A549 (cell line): ENCODE measurements around the gene SIK3. TPM values are rescaled to one million over a fixed set of nuclear protein-coding genes. Genes with fewer than 3 reads are reported as not detected.

Source experiments
- ATAC-seq, 2 experiments: fragments of 200-7000 bp in 1 of 2; fragments of >200 bp in 1 of 2; cut with Nextera tagmentation in 1 of 2; cut with Tn5 transposase in 1 of 2; 3 replicates each; pipeline versions ENCODE4 v1.8.0 to v1.9.1; 2018 to 2020; ENCODE audit warnings: mild to moderate bottlenecking in 1 of 2, moderate library complexity in 1 of 2
- CTCF ChIA-PET: fragments of 300-600 bp; sonication (Branson Sonifier 250); formaldehyde crosslinking; extraction: SDS; loops from one replicate; lab custom pipeline; 2021; ENCODE audit warnings: antibody characterized with exemption, inconsistent platforms; lab: Yijun Ruan, JAX
- POLR2A ChIA-PET: fragments of 350-600 bp; formaldehyde crosslinking; extraction: SDS; loops from one replicate; lab custom pipeline; 2021; ENCODE audit warnings: antibody characterized with exemption, inconsistent platforms; lab: Yijun Ruan, JAX
- DNase-seq, 2 experiments: peaks; one replicate each; pipeline versions ENCODE4 v3.0.0 to v3.0.0-alpha.2; 2011 to 2016; ENCODE audit warnings: low read depth in 1 of 2, low spot score in 1 of 2
- FAIRE-seq: peaks from 2 replicates; lab custom pipeline; 2011; peaks lifted over from hg19 to GRCh38; lab: Jason Lieb, UNC
- H3K27ac ChIP-seq, 2 experiments: fragments of >200 bp; sonication (Bioruptor Twin); formaldehyde crosslinking; 3 replicates each; pipeline ENCODE4 v1.5.1; 2016 to 2017
- H3K4me1 ChIP-seq: fragments of >200 bp; sonication (Bioruptor Twin); formaldehyde crosslinking; 3 replicates; pipeline ENCODE4 v1.6.1; 2016
- H3K4me2 ChIP-seq: fragments of >200 bp; sonication (Bioruptor Twin); formaldehyde crosslinking; 3 replicates; pipeline ENCODE4 v1.6.1; 2016
- H3K4me3 ChIP-seq: fragments of >200 bp; sonication (Bioruptor Twin); formaldehyde crosslinking; 3 replicates; pipeline ENCODE4 v1.5.1; 2016
- H3K9me3 ChIP-seq: fragments of >200 bp; sonication (Bioruptor Twin); formaldehyde crosslinking; 3 replicates; pipeline ENCODE4 v1.6.1; 2016
- CEBPB ChIP-seq, 2 experiments: fragments of >200 bp in 1 of 2; sonication (Bioruptor Twin) in 1 of 2; formaldehyde crosslinking in 1 of 2; IDR thresholded peaks; 2 replicates each; pipeline ENCODE4 v1.6.1; 2012 to 2016
- CHD2 ChIP-seq: fragments of 150-350 bp; IDR thresholded peaks from 2 replicates; pipeline ENCODE4 v1.6.1; 2014; ENCODE audit warnings: low read length; ENCODE audit not compliant: partially characterized antibody
- CTCF ChIP-seq: fragments of >200 bp; sonication (Bioruptor Twin); formaldehyde crosslinking; IDR thresholded peaks from 3 replicates; pipeline ENCODE4 v1.5.1; 2016
- E2F6 ChIP-seq: IDR thresholded peaks from 2 replicates; pipeline ENCODE4 v1.6.1; 2012; ENCODE audit warnings: low read depth, borderline replicate concordance
- EP300 ChIP-seq, 2 experiments: fragments of >200 bp; sonication (Bioruptor Twin); formaldehyde crosslinking; IDR thresholded peaks; 2 replicates in 1 of 2; 3 replicates in 1 of 2; pipeline ENCODE4 v1.6.1; 2016 to 2017
- FOSL2 ChIP-seq, 2 experiments: fragments of 450-650 bp in 1 of 2; fragments of >200 bp in 1 of 2; sonication (Bioruptor Twin) in 1 of 2; formaldehyde crosslinking; IDR thresholded peaks; 2 replicates each; pipeline versions ENCODE4 v1.5.0 to v1.6.1; 2016 to 2020; ENCODE audit warnings: mild to moderate bottlenecking in 1 of 2, moderate library complexity in 1 of 2
- HDAC2 ChIP-seq: fragments of 200-600 bp; sonication (generic); IDR thresholded peaks from 2 replicates; pipeline ENCODE4 v1.6.1; 2016
- POLR2AphosphoS2 ChIP-seq: conservative IDR thresholded peaks from 2 replicates; pipeline ENCODE4 v1.6.1; 2012; ENCODE audit warnings: low read length, improper control_type of control experiment, inconsistent platforms
- RAD21 ChIP-seq, 2 experiments: fragments of >200 bp in 1 of 2; sonication (Bioruptor Twin) in 1 of 2; formaldehyde crosslinking in 1 of 2; IDR thresholded peaks in 1 of 2; conservative IDR thresholded peaks in 1 of 2; 2 replicates in 1 of 2; 3 replicates in 1 of 2; pipeline ENCODE4 v1.6.1; 2012 to 2018; ENCODE audit warnings: inconsistent platforms in 1 of 2
- REST ChIP-seq: fragments of 200-600 bp; sonication (generic); IDR thresholded peaks from 2 replicates; pipeline ENCODE4 v1.6.1; 2016; ENCODE audit warnings: antibody characterized with exemption, mild to moderate bottlenecking, moderate library complexity
- RFX5 ChIP-seq: fragments of 450-650 bp; IDR thresholded peaks from 2 replicates; pipeline ENCODE4 v1.7.1; 2014; ENCODE audit warnings: antibody characterized with exemption, mild to moderate bottlenecking, moderate library complexity
- SREBF2 ChIP-seq: fragments of 450-650 bp; IDR thresholded peaks from 2 replicates; pipeline ENCODE4 v1.6.1; 2014; ENCODE audit warnings: mild to moderate bottlenecking, moderate library complexity
- whole genome bisulfite sequencing: methylation state at CpG from one replicate; pipeline ENCODE4 v1.1.6; 2017; ENCODE audit errors: missing lambda C conversion rate; 5-methylcytosine and 5-hydroxymethylcytosine counted together
- polyA plus RNA-seq, 4 experiments: library from polyadenylated mRNA; depleted of rRNA in 3 of 4; stranded (reverse); fragments of >200 nt; fragmentation: RNase III in 1 of 4; extraction: RNeasy Plus Mini Kit Qiagen cat#74134 plus additional on column Dnase treatment in 1 of 4; gene quantifications; 2 replicates in 3 of 4; 3 replicates in 1 of 4; pipeline ENCODE4 v1.2.3, GENCODE V29; 2011 to 2017
- TF ChIP-seq, protein P1 (sequence below): fragments of 150-350 bp; IDR thresholded peaks from 2 replicates; pipeline ENCODE4 v1.6.1; 2014; ENCODE audit warnings: low read depth, mild to moderate bottlenecking, low read length
- TF ChIP-seq, protein P2 (sequence below): IDR thresholded peaks from 2 replicates; pipeline ENCODE4 v1.6.1; 2012
- TF ChIP-seq, protein P3 (sequence below): fragments of >200 bp; sonication (Bioruptor Twin); formaldehyde crosslinking; IDR thresholded peaks from 3 replicates; pipeline ENCODE4 v1.6.1; 2016
- TF ChIP-seq, protein P4 (sequence below): fragments of >200 bp; sonication (Bioruptor Twin); formaldehyde crosslinking; IDR thresholded peaks from 2 replicates; pipeline ENCODE4 v1.6.1; 2016

The SIK3 gene
- polyA plus RNA-seq, 2 of the 4 experiments (the other 2 are of a cell fraction), result 8.2 to 9.0 TPM

- ATAC-seq, result peak in 1 of 2 experiments; percentile 28; a peak in 1 of 6 replicates
- no peak for TF ChIP-seq RFX5
- TF ChIP-seq, protein P1, sequence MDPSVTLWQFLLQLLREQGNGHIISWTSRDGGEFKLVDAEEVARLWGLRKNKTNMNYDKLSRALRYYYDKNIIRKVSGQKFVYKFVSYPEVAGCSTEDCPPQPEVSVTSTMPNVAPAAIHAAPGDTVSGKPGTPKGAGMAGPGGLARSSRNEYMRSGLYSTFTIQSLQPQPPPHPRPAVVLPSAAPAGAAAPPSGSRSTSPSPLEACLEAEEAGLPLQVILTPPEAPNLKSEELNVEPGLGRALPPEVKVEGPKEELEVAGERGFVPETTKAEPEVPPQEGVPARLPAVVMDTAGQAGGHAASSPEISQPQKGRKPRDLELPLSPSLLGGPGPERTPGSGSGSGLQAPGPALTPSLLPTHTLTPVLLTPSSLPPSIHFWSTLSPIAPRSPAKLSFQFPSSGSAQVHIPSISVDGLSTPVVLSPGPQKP, result no peak
- no peak overlapping the region for H3K27ac ChIP-seq
- WGBS, result 81% methylated on average over 3 of the region's 3 CpGs
- ChIA-PET POLR2A (no interaction called here), CTCF (no interaction called here)
- H3K4me3 ChIP-seq, result no peak overlapping the region
- H3K9me3 ChIP-seq, result no peaks in the 10 kb centered on the region
- H3K4me1 ChIP-seq, result peaks cover 31% of the 10 kb centered on the region
- no peak for FAIRE-seq
- DNase-seq, result no peak
- H3K4me2 ChIP-seq, result no peak overlapping the region
Measured at GRCh38 chr11:117087446-117087845, 10.8 kb downstream of the SIK3 start.

GRCh38 chr11:117084992-117085391, 13.2 kb downstream of the SIK3 start:
- H3K9me3 ChIP-seq, result no peaks in the 10 kb centered on the region
- TF ChIP-seq HDAC2, result no peak
- peak in 1 of 2 experiments; percentile 47; a peak in 2 of 4 replicates for TF ChIP-seq CEBPB (IDR thresholded peaks at IDR 0.05)
- CTCF ChIA-PET, result no interaction called here
- H3K4me3 ChIP-seq, result no peak overlapping the region
- POLR2A ChIA-PET, result no interaction called here
- ATAC-seq (peak in 1 of 2 experiments; percentile 69; a peak in 3 of 6 replicates), FAIRE-seq (no peak), DNase-seq (no peak)
- WGBS, result 75% methylated on average over 4 of the region's 4 CpGs
- H3K27ac ChIP-seq, result peak overlapping the region in 1 of 2 experiments; percentile 61; a peak in 3 of 6 replicates
- H3K4me2 ChIP-seq, result peak overlapping the region; percentile 58
- peaks cover 34% of the 10 kb centered on the region for H3K4me1 ChIP-seq

DNA sequence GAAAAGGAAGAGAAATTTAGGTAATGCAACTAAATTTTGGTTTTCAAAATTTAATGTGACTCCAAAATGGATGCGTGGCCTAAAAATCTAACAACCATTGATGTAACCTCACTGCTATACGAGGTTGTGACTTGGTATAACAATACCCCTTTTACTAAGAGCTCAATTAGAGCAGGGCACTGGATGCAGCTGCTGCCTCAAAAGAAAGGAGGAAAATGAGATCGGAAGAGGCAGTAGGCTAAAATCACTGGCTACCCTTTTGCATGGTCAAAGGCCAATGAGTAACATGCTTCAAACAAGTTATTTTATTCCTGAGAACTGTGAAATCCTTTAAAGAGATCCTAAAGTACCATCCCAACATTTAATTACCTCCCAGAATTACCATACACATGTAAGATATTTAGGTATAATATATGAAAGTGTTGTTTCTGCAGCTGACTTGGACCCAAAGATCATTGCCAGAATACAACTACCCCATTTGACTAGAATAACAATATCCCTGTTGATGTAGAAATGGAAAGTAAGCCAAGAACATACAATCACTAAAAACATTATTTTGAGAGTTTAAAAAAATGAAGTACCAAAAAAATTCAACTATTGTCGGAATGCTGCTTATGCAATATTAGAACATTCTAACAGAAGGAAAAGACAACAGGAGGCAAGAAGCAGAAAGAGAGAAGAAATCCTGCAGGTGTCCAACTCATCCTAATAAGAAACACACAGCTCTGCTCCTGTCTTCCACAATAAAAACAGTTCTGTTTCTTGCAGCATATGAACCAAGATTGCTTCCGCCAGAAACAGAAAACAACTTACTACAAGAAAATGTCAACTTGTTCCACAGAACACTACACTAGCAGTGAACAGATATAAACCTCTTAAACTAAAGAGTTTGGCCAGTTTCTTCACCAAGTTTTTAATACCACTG, 15.0 kb downstream of the SIK3 start:
- WGBS, result 89% methylated on average over 5 of the region's 5 CpGs
- Histone ChIP-seq H3K4me1 (peaks cover 37% of the 10 kb centered on the region), H3K4me3 (no peak overlapping the region), H3K4me2 (0 out of 3 replicates have a peak overlapping the region, but pooled peaks have one; percentile 12), H3K27ac (no peak overlapping the region), H3K9me3 (no peaks in the 10 kb centered on the region)
- ChIA-PET POLR2A (no interaction called here), CTCF (interaction anchor here (0.5 to 1.4 kb wide), 2 partner anchors 14 to 22 kb away, joined by 3 to 4 read pairs; no protein-coding TSS in a partner anchor)
- ATAC-seq (no peak), DNase-seq (no peak), FAIRE-seq (no peak)
- TF ChIP-seq EP300 (IDR thresholded peaks at IDR 0.05), result no peak
- no peak for TF ChIP-seq CTCF
- no peak for TF ChIP-seq POLR2AphosphoS2
- TF ChIP-seq RAD21 (conservative IDR thresholded peaks at IDR 0.05 in 1 of 2, IDR thresholded peaks at IDR 0.05 in 1 of 2), result no peak
- no peak for TF ChIP-seq SREBF2
- TF ChIP-seq, protein P2, sequence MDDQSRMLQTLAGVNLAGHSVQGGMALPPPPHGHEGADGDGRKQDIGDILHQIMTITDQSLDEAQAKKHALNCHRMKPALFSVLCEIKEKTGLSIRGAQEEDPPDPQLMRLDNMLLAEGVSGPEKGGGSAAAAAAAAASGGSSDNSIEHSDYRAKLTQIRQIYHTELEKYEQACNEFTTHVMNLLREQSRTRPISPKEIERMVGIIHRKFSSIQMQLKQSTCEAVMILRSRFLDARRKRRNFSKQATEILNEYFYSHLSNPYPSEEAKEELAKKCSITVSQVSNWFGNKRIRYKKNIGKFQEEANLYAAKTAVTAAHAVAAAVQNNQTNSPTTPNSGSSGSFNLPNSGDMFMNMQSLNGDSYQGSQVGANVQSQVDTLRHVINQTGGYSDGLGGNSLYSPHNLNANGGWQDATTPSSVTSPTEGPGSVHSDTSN, result no peak
- TF ChIP-seq, protein P3, sequence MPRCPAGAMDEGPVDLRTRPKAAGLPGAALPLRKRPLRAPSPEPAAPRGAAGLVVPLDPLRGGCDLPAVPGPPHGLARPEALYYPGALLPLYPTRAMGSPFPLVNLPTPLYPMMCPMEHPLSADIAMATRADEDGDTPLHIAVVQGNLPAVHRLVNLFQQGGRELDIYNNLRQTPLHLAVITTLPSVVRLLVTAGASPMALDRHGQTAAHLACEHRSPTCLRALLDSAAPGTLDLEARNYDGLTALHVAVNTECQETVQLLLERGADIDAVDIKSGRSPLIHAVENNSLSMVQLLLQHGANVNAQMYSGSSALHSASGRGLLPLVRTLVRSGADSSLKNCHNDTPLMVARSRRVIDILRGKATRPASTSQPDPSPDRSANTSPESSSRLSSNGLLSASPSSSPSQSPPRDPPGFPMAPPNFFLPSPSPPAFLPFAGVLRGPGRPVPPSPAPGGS, result no peak
- no peak for TF ChIP-seq CHD2
- no peak for TF ChIP-seq HDAC2
- no peak for TF ChIP-seq REST
- TF ChIP-seq FOSL2 (IDR thresholded peaks at IDR 0.05), result no peak
- TF ChIP-seq FOSL2 (CRISPR knock-in tag; IDR thresholded peaks at IDR 0.05), result no peak
- no peak for TF ChIP-seq E2F6
- TF ChIP-seq, protein P1, result no peak
- TF ChIP-seq, protein P4, sequence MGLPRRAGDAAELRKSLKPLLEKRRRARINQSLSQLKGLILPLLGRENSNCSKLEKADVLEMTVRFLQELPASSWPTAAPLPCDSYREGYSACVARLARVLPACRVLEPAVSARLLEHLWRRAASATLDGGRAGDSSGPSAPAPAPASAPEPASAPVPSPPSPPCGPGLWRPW, result no peak
